ENCODE results near the gene KLHL36. TPM values are rescaled to one million over a fixed set of nuclear protein-coding genes. Genes with fewer than 3 reads are reported as not detected.

The KLHL36 gene
- total and polyA plus RNA-seq, 9 of the 15 experiments (the other 6 are each of a cell fraction or from before 2014, with no cell fraction given): 2.1 to 51.2 (median 18.5) TPM

- TF ChIP-seq TOE1 (IDR thresholded peaks at IDR 0.05; ENCODE audit: borderline replicate concordance): no peak
- no peak for TF ChIP-seq TOE1 (CRISPR knock-in tag; IDR thresholded peaks at IDR 0.05; ENCODE audit: borderline replicate concordance, low read depth)
- TF ChIP-seq ZNF174 (CRISPR knock-in tag; IDR thresholded peaks at IDR 0.05): no peak
- no peak for TF ChIP-seq CHD4 (IDR thresholded peaks at IDR 0.05; ENCODE audit: insufficient read depth, insufficient replicate concordance, low read depth, low read length, poor library complexity, severe bottlenecking)
- peak; percentile 59 for TF ChIP-seq MEIS2 (IDR thresholded peaks at IDR 0.05; ENCODE audit: partially characterized antibody)
- TF ChIP-seq HINFP (tag; conservative IDR thresholded peaks at IDR 0.05; ENCODE audit: low read depth): no peak
- TF ChIP-seq HBP1 (CRISPR knock-in tag; IDR thresholded peaks at IDR 0.05): no peak
- no peak for TF ChIP-seq CAMTA2 (CRISPR knock-in tag; conservative IDR thresholded peaks at IDR 0.05)
- TF ChIP-seq L3MBTL2 (IDR thresholded peaks at IDR 0.05): no peak
- TF ChIP-seq FOXM1 (IDR thresholded peaks at IDR 0.05; ENCODE audit: low read depth): no peak
- no peak for TF ChIP-seq FOXM1 (CRISPR knock-in tag; IDR thresholded peaks at IDR 0.05; ENCODE audit: low read depth)
- TF ChIP-seq GTF3C2 (IDR thresholded peaks at IDR 0.05; ENCODE audit: borderline replicate concordance, extremely low read depth, insufficient read length): no peak
- TF ChIP-seq PCBP2 (IDR thresholded peaks at IDR 0.05; ENCODE audit: low read depth, low read length, poor library complexity, severe bottlenecking): peak; percentile 22
- peak; percentile 96 for TF ChIP-seq PKNOX1 (IDR thresholded peaks at IDR 0.05)
- 0 out of 2 replicates have a peak, but pooled peaks have one; percentile 45 for TF ChIP-seq ATF6 (CRISPR knock-in tag; IDR thresholded peaks at IDR 0.05)
- no peak for TF ChIP-seq GABPB2 (CRISPR knock-in tag; conservative IDR thresholded peaks at IDR 0.05)
- TF ChIP-seq CHD1 (IDR thresholded peaks at IDR 0.05; ENCODE audit: low read length): peak; percentile 99
Observed at GRCh38 chr16:84700446-84701300, 52.4 kb downstream of the KLHL36 start (continued).
